ENCODE measurements around the gene RACK1.
"Not testable (repeated sequence)": the region's sequence is repeated elsewhere in the genome, so short reads cannot be mapped to it uniquely, and the experiment has no call there.

Gene RACK1

DNA sequence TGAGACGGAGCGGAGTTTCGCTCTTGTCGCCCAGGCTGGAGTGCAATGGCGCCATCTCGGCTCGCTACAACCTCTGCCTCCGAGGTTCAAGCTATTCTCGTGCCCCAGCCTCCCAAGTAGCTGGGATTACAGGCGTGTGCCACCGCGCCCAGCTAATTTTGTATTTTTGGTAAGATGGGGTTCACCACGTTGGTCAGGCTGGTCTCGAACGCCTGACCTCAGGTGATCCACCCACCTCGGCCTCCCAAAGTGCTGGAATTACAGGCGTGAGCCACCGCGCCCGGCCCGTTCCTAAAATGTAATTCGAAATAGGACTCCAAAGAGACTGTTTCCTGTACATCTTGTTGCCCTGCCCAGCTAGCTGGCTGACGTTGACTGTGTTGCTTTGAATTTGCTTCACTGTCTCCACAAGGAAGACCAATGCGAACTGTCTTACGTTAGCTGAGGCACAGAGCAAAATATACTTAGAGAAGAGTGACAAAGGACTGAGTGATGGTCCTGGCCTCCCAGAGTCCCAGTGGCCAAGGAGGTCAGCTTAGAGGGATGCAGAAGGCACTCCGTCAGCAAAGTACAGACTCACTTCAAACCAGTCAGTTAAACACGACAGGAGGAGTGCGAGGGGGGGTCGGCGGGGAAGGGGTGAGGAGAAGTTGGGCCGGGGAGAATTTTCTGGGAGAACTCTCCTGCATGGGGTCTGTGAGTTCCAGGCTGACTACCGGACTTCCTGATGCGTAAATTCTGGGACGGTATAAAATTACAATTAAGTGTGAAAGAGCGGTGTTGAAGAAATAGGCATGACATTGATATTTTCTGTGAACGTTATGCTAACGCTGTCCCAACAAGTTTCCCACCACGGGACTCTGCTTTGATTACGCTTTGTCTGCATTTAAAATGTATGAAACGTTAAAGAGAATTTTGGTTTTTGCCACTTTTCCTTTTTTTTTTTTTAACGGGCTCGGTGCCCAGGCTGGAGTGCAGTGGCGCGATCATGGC is 27.4 kb downstream of the RACK1 start:
- ChIA-PET CTCF (interaction anchor here (1.1 to 1.4 kb wide), 2 partner anchors 9 to 26 kb away, joined by 3 to 6 read pairs; no protein-coding TSS in a partner anchor), POLR2A (interaction anchor here (1.0 kb wide), 1 partner anchor 24 kb away, joined by 3 read pairs; no protein-coding TSS in a partner anchor)
- DNase-seq (ENCODE audit: extremely low spot score) = no peak
- no peak for TF ChIP-seq CTCF (IDR thresholded peaks at IDR 0.05; ENCODE audit: control extremely low read depth, extremely low read depth, low read depth, missing control alignments)

DNA sequence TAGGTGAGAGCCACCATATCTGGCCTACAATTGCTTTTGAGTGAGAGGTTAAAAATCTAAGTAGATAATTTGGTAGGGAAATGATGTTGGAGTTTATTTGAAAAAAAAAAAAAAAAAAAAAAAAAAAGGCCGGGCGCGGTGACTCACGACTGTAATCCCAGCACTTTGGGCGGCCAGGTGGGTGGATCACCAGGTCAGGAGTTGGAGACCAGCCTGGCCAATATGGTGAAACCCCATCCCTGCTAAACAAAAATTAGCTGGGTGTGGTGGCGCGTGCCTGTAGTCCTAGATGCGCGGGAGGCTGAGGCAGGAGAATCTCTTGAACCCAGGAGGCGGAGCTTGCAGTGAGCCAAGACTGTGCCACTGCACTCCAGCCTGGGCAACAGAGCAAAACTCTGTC is 29.5 kb downstream of the RACK1 start:
- POLR2A ChIA-PET; DNase-seq (ENCODE audit: extremely low spot score): not testable (repeated sequence)
- CTCF ChIA-PET = interaction anchor here (0.6 to 1.6 kb wide), 2 partner anchors 21 kb away, joined by 3 read pairs; no protein-coding TSS in a partner anchor

DNA sequence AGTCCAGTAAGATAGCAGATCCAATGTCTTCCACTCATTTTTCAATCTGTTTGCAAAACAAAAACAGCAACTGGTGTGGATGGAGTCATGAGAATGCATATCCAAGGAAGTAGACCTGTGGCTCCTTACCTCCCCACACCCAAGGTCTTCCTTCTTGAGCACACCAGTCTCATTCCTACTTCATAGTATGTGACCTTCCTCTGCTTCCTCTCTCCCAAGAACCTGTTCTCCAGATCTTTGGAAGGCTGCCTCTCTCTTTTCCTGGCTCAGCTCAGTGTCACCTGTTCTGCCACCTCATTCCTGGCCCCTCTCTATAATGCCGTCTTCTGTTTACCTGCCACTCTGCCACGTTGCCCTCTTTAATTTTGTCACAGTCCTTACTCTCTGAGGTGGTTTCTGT is 30.8 kb downstream of the RACK1 start:
- TF ChIP-seq CTCF (IDR thresholded peaks at IDR 0.05; ENCODE audit: control extremely low read depth, extremely low read depth, low read depth, missing control alignments) = no peak
- CTCF ChIA-PET = interaction anchor here (0.9 to 1.6 kb wide), 2 partner anchors 20 to 28 kb away, joined by 3 read pairs; no protein-coding TSS in a partner anchor
- POLR2A ChIA-PET = no interaction called here
- no peak for DNase-seq (ENCODE audit: extremely low spot score)

GRCh38 chr5:181212080-181212479 is 31.6 kb downstream of the RACK1 start:
- no peak for DNase-seq (ENCODE audit: extremely low spot score)
- no peak for TF ChIP-seq CTCF (IDR thresholded peaks at IDR 0.05; ENCODE audit: control extremely low read depth, extremely low read depth, low read depth, missing control alignments)
- ChIA-PET CTCF (interaction anchor here (0.9 kb wide), 1 partner anchor 28 kb away, joined by 3 read pairs; no protein-coding TSS in a partner anchor), POLR2A (interaction anchor here (0.6 kb wide), 1 partner anchor 24 kb away, joined by 3 read pairs; no protein-coding TSS in a partner anchor)

DNA sequence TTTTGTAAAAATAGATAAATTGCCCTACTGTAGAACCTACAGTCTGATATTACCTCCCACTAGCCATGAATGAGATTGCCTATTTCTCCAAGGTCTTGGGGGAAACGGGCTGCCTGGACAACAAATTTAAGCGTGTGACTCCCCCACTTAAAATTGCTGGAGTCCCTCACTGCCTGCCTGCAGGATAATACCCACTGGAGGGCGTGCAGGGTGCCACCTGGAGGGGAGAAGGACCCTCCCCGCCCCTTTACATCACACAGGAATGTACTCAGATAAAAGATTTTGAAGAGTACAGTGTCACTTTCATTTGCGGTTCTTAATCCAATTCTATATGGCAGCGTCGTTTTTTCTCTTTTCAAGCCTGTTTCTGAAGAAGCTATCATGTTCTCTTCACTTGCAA is 32.5 kb downstream of the RACK1 start:
- ChIA-PET CTCF (interaction anchor here (1.0 kb wide), 1 partner anchor 9 kb away, joined by 3 read pairs; no protein-coding TSS in a partner anchor), POLR2A (no interaction called here)
- TF ChIP-seq CTCF (IDR thresholded peaks at IDR 0.05; ENCODE audit: control extremely low read depth, extremely low read depth, low read depth, missing control alignments) = no peak
- no peak for DNase-seq (ENCODE audit: extremely low spot score)

DNA sequence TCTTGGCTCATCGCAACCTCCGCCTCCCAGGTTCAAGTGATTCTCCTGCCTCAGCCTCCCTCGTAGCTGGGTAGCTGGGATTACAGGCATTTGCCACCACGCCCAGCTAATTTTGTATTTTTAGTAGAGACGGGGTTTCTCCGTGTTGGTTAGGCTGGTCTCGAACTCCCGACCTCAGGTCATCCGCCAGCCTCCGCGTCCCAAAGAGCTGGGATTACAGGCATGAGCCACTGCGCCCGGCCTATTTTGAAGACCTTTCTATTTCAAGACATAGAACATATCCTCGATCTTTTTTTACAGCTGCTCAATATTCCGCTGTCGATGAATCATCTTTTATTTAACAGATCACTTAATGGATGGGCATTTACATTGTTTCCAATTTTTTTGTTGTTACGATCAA is 33.0 kb downstream of the RACK1 start:
- DNase-seq (ENCODE audit: extremely low spot score); POLR2A ChIA-PET: not testable (repeated sequence)
- CTCF ChIA-PET = interaction anchor here (1.0 kb wide), 1 partner anchor 9 kb away, joined by 3 read pairs; no protein-coding TSS in a partner anchor

DNA sequence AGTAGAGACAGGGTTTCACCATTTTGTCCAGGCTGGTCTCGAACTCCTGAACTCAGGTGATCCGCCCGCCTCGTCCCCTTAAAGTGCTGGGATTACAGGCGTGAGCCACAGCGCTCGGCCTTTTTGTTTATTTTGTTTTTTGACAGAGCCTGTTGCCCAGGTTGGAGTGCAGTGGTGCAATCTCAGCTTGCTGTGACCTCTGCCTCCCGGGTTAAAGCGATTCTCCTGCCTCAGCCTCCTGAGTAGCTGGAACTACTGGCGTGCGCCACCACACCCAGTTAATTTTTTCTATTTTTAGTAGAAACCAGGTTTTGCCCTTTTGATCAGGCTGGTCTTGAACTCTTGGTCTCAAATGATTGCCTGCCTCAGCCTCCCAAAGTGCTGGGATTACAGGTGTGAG is 33.6 kb downstream of the RACK1 start:
- CTCF ChIA-PET = interaction anchor here (1.0 to 1.3 kb wide), 2 partner anchors 10 to 20 kb away, joined by 3 read pairs; no protein-coding TSS in a partner anchor
- POLR2A ChIA-PET = not testable (repeated sequence)

GRCh38 chr5:181209006-181209405 is 34.7 kb downstream of the RACK1 start:
- DNase-seq (ENCODE audit: extremely low spot score); POLR2A ChIA-PET: not testable (repeated sequence)
- CTCF ChIA-PET = interaction anchor here (1.3 to 8.2 kb wide), 4 partner anchors 11 to 19 kb away, joined by 3 to 109 read pairs (median 8); no protein-coding TSS in a partner anchor

More for the DNA sequence above, 33.6 kb downstream of the RACK1 start:
- DNase-seq (ENCODE audit: extremely low spot score) = not testable (repeated sequence)

Measured in GM10248 (cell line).